Mucosa of stomach (tissue), 1 donor: Measurements from ENCODE around the gene ABCB11.

ENCODE experiments used
- H3K27me3 ChIP-seq: one replicate; pipeline ENCODE4 v1.7.0; 2013; ENCODE audit warnings: mild to moderate bottlenecking, low read length; ENCODE audit not compliant: control insufficient read depth, insufficient read depth
- H3K36me3 ChIP-seq: one replicate; pipeline ENCODE4 v1.7.0; 2013; ENCODE audit warnings: low read length; ENCODE audit not compliant: control insufficient read depth, insufficient read depth
- H3K4me1 ChIP-seq: one replicate; pipeline ENCODE4 v1.7.0; 2013; ENCODE audit warnings: mild to moderate bottlenecking, low read length; ENCODE audit not compliant: control insufficient read depth, insufficient read depth
- H3K4me3 ChIP-seq: one replicate; pipeline ENCODE4 v1.7.0; 2013; ENCODE audit warnings: low read length
- H3K9ac ChIP-seq: one replicate; pipeline ENCODE4 v1.7.0; 2013; ENCODE audit warnings: mild to moderate bottlenecking, low read length, moderate library complexity
- H3K9me3 ChIP-seq: one replicate; pipeline ENCODE4 v1.7.0; 2013; ENCODE audit warnings: mild to moderate bottlenecking, low read length, moderate library complexity; ENCODE audit not compliant: control insufficient read depth
- donor health status: Pancreatic carcinoma.

ABCB11 gene

DNA sequence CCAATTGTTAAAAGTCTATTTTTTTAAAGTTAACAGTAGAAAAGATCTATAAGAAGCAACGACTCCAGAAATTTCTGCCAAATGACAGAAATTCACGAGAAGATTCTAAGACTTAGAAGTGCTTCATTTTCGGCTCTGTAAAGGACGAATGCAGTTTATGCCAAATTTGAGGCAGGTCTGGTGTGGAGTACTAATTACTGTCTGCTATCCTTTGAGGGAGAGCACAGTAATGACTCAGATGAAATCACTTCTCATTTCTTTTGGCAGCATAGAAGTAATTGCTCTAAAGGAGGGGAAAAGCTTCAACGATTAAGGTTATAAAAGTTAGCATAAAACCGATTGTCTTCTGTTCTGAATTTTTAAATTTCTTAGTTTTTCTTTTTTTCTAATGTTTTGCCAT, 118.7 kb downstream of the ABCB11 start:
- Histone ChIP-seq H3K27me3 (peaks cover 20% of the 10 kb centered on the region), H3K9me3 (no peaks in the 10 kb centered on the region), H3K36me3 (no peaks in the 10 kb centered on the region), H3K9ac (no peak overlapping the region), H3K4me1 (no peaks in the 10 kb centered on the region), H3K4me3 (no peak overlapping the region)

GRCh38 chr2:168910330-168910729, 120.8 kb downstream of the ABCB11 start:
- Histone ChIP-seq H3K9me3 (no peaks in the 10 kb centered on the region), H3K27me3 (peaks cover 20% of the 10 kb centered on the region), H3K4me1 (no peaks in the 10 kb centered on the region), H3K9ac (no peak overlapping the region), H3K4me3 (no peak overlapping the region), H3K36me3 (no peaks in the 10 kb centered on the region)

- Histone ChIP-seq H3K27me3 (peaks cover 15% of the 10 kb centered on the region), H3K9ac (no peak overlapping the region), H3K4me3 (no peak overlapping the region), H3K4me1 (no peaks in the 10 kb centered on the region), H3K36me3 (no peaks in the 10 kb centered on the region), H3K9me3 (no peaks in the 10 kb centered on the region)
Observed at GRCh38 chr2:168907940-168908662, 123.0 kb downstream of the ABCB11 start.

GRCh38 chr2:168904358-168904757, 126.8 kb downstream of the ABCB11 start:
- Histone ChIP-seq H3K4me1 (no peaks in the 10 kb centered on the region), H3K9me3 (no peaks in the 10 kb centered on the region), H3K4me3 (no peak overlapping the region), H3K27me3 (no peaks in the 10 kb centered on the region), H3K9ac (no peak overlapping the region), H3K36me3 (no peaks in the 10 kb centered on the region)

GRCh38 chr2:168903888-168904287, 127.2 kb downstream of the ABCB11 start:
- Histone ChIP-seq H3K4me3 (no peak overlapping the region), H3K9ac (no peak overlapping the region), H3K36me3 (no peaks in the 10 kb centered on the region), H3K4me1 (no peaks in the 10 kb centered on the region), H3K9me3 (no peaks in the 10 kb centered on the region), H3K27me3 (no peaks in the 10 kb centered on the region)

GRCh38 chr2:168901003-168901402, 130.1 kb downstream of the ABCB11 start, which contains the start of gene G6PC2:
Gene G6PC2 (plus strand): TSS chr2:168901291. CDS start chr2:168901332, 41 bp downstream.
- no peak within 1 kb of the TSS for H3K9ac ChIP-seq
- H3K27me3 ChIP-seq: no peaks in the 10 kb centered on the region
- H3K4me3 ChIP-seq: no peak within 1 kb of the TSS
- H3K4me1 ChIP-seq: no peaks in the 10 kb centered on the region
- H3K36me3 ChIP-seq: no peaks in the 10 kb centered on the region
- no peaks in the 10 kb centered on the region for H3K9me3 ChIP-seq

- H3K9me3 ChIP-seq: no peaks in the 10 kb centered on the region
- H3K27me3 ChIP-seq: no peaks in the 10 kb centered on the region
- no peaks in the 10 kb centered on the region for H3K4me1 ChIP-seq
- no peak overlapping the region for H3K4me3 ChIP-seq
- H3K36me3 ChIP-seq: no peaks in the 10 kb centered on the region
- no peak overlapping the region for H3K9ac ChIP-seq
Observed at GRCh38 chr2:168897449-168897848, 133.7 kb downstream of the ABCB11 start.

DNA sequence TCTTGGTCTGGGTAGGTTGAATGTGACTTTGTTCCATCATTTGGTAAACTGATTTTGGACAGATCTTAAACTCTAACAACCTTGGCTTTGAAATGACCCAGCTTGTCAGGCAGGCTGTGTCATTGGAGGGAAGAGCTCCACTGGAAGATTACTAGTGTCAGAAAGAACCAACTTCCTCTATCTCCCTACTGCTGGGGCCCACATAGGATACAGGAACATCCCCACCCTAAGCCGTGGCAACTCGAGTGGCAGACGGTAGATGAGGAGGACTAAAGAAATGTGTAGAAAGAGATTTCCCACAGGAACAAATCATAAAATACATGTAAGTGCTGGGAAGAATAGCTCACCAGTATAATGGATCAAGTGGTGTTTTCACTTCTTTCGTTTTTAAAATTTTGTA, 134.3 kb downstream of the ABCB11 start:
- H3K4me1 ChIP-seq: no peaks in the 10 kb centered on the region
- no peaks in the 10 kb centered on the region for H3K27me3 ChIP-seq
- H3K9me3 ChIP-seq: no peaks in the 10 kb centered on the region
- H3K9ac ChIP-seq: no peak overlapping the region
- no peak overlapping the region for H3K4me3 ChIP-seq
- H3K36me3 ChIP-seq: no peaks in the 10 kb centered on the region

DNA sequence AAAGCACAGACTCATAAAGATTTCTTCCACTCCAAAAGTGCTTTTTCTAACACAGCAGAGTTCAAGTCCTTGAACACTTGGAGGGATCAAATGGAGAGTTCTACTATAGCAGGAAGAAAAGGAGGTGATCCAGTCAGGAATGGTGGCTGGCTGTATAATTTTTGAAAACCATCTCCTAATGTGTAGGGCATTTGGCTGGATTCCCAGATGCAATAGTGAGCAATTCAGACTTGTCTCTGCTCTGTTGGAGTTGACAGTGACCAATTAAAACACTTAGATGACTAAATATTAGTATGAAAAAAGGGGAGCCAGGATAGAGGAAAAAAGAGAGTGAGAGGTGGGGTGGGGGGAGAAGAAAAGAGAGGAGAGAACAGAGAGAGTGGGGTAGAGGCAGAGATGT, 135.4 kb downstream of the ABCB11 start:
- no peaks in the 10 kb centered on the region for H3K27me3 ChIP-seq
- H3K4me1 ChIP-seq: no peaks in the 10 kb centered on the region
- no peak overlapping the region for H3K4me3 ChIP-seq
- H3K9me3 ChIP-seq: no peaks in the 10 kb centered on the region
- H3K36me3 ChIP-seq: no peaks in the 10 kb centered on the region
- H3K9ac ChIP-seq: no peak overlapping the region

DNA sequence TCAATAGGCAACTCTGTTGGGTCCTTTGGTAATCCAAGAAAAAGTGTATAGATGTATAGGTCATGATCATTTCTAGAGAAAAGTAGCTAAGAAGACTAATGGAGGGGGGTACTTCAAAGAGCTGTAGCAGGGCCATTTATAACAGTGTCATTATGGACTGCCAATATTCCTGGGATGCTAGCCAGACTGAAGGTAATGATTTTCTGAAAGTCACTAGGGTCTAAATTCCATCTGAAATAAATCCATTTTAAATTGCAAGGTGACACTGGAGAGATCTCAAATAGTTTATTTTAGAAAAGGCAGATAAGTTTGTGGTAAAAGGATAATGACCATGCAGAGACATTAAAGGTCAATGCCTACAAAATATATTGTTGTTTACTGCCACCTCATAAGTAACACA, 136.4 kb downstream of the ABCB11 start:
- Histone ChIP-seq H3K36me3 (no peaks in the 10 kb centered on the region), H3K27me3 (no peaks in the 10 kb centered on the region), H3K4me1 (no peaks in the 10 kb centered on the region), H3K4me3 (no peak overlapping the region), H3K9me3 (no peaks in the 10 kb centered on the region), H3K9ac (no peak overlapping the region)

- no peaks in the 10 kb centered on the region for H3K9me3 ChIP-seq
- H3K36me3 ChIP-seq: no peaks in the 10 kb centered on the region
- H3K4me3 ChIP-seq: no peak overlapping the region
- no peaks in the 10 kb centered on the region for H3K4me1 ChIP-seq
- H3K9ac ChIP-seq: no peak overlapping the region
- no peaks in the 10 kb centered on the region for H3K27me3 ChIP-seq
Observed at GRCh38 chr2:168894101-168894500, 137.0 kb downstream of the ABCB11 start.

GRCh38 chr2:168892327-168892726, 138.8 kb downstream of the ABCB11 start:
- Histone ChIP-seq H3K27me3 (no peaks in the 10 kb centered on the region), H3K9me3 (no peaks in the 10 kb centered on the region), H3K4me1 (no peaks in the 10 kb centered on the region)

More at GRCh38 chr2:168892327-168892726, 138.8 kb downstream of the ABCB11 start:
- Histone ChIP-seq H3K9ac (no peak overlapping the region), H3K36me3 (no peaks in the 10 kb centered on the region), H3K4me3 (no peak overlapping the region)
